Smooth muscle cell (in vitro differentiated cells): ENCODE data around the gene THSD7B. TPM values are rescaled to one million over a fixed set of nuclear protein-coding genes. Genes with fewer than 3 reads are reported as not detected.

Experiments used
- DNase-seq: peaks from one replicate; lab custom pipeline; 2025; ENCODE audit not compliant: unreplicated experiment; lab: John Stamatoyannopoulos, UW
- H2AFZ ChIP-seq: fragments of 200-600 bp; sonication (generic); 2 replicates; pipeline ENCODE4 v1.6.0; 2016; ENCODE audit warnings: antibody characterized with exemption, low read depth, mild to moderate bottlenecking
- H3F3A ChIP-seq: fragments of 200-600 bp; sonication (generic); 2 replicates; pipeline ENCODE4 v1.6.0; 2017; ENCODE audit warnings: antibody characterized with exemption, low read depth
- H3K27ac ChIP-seq: fragments of 200-600 bp; sonication (generic); 2 replicates; pipeline ENCODE4 v1.5.1; 2016; ENCODE audit warnings: low read depth, mild to moderate bottlenecking
- H3K27me3 ChIP-seq: fragments of 200-600 bp; sonication (generic); 2 replicates; pipeline ENCODE4 v1.6.1; 2016; ENCODE audit warnings: low read depth, mild to moderate bottlenecking
- H3K36me3 ChIP-seq: fragments of 200-600 bp; sonication (generic); 2 replicates; pipeline ENCODE4 v1.5.1; 2016; ENCODE audit warnings: low read depth
- H3K4me1 ChIP-seq: fragments of 200-600 bp; sonication (generic); 2 replicates; pipeline ENCODE4 v1.5.1; 2016; ENCODE audit warnings: low read depth
- H3K4me2 ChIP-seq: fragments of 200-600 bp; sonication (generic); 2 replicates; pipeline ENCODE4 v1.6.0; 2016; ENCODE audit warnings: mild to moderate bottlenecking
- H3K4me3 ChIP-seq: fragments of 200-600 bp; sonication (generic); 2 replicates; pipeline ENCODE4 v1.5.1; 2016; ENCODE audit warnings: mild to moderate bottlenecking
- H3K79me2 ChIP-seq: fragments of 200-600 bp; sonication (generic); 2 replicates; pipeline ENCODE4 v1.6.0; 2016; ENCODE audit warnings: low read depth, mild to moderate bottlenecking
- H3K9ac ChIP-seq: fragments of 200-600 bp; sonication (generic); 2 replicates; pipeline ENCODE4 v1.6.0; 2016; ENCODE audit warnings: low read depth
- H3K9me3 ChIP-seq: fragments of 200-600 bp; sonication (generic); replicated peaks from 2 replicates; pipeline ENCODE4 v1.5.1; 2016; ENCODE audit warnings: low read depth
- H4K20me1 ChIP-seq: fragments of 200-600 bp; sonication (generic); 2 replicates; pipeline ENCODE4 v1.6.0; 2016; ENCODE audit warnings: low read depth
- CTCF ChIP-seq: fragments of 200-600 bp; sonication (generic); IDR thresholded peaks from 2 replicates; pipeline ENCODE4 v1.5.1; 2017; ENCODE audit warnings: borderline replicate concordance, mild to moderate bottlenecking, antibody characterized with exemption; ENCODE audit not compliant: insufficient read depth, poor library complexity, severe bottlenecking
- WGBS: methylation state at CpG from one replicate; pipeline ENCODE4 v1.1.7; 2016; ENCODE audit warnings: low lambda C conversion rate; 5-methylcytosine and 5-hydroxymethylcytosine counted together
- polyA plus RNA-seq: library from polyadenylated mRNA; unstranded; fragments of >200 nt; fragmentation: Nextera tagmentation; extraction: Ambion mirVana; gene quantifications from 2 replicates; pipeline ENCODE4 v1.2.1, GENCODE V29; 2016
- total RNA-seq: library from RNA; depleted of rRNA; stranded (reverse); fragments of >200 nt; gene quantifications from 2 replicates; pipeline ENCODE4 v1.2.3, GENCODE V29; 2014

Gene THSD7B
- total and polyA plus RNA-seq, 2 experiments from 2014 or later = not detected

GRCh38 chr2:136863874-136864273 is 98.5 kb downstream of the THSD7B start:
- DNase-seq = no peak
- Histone ChIP-seq H3K9me3 (no peaks in the 10 kb centered on the region), H2AFZ (no peak overlapping the region), H3K27me3 (no peaks in the 10 kb centered on the region), H3K4me3 (no peak overlapping the region), H4K20me1 (no peaks in the 10 kb centered on the region), H3K9ac (no peak overlapping the region), H3K27ac (no peak overlapping the region), H3K4me1 (no peaks in the 10 kb centered on the region), H3F3A (no peaks in the 10 kb centered on the region), H3K79me2 (no peaks in the 10 kb centered on the region), H3K36me3 (no peaks in the 10 kb centered on the region), H3K4me2 (no peak overlapping the region)
- TF ChIP-seq CTCF = no peak
- WGBS = 26% methylated on average over 4 of the region's 4 CpGs

- Histone ChIP-seq H3K27me3 (no peaks in the 10 kb centered on the region), H4K20me1 (no peaks in the 10 kb centered on the region), H3K79me2 (no peaks in the 10 kb centered on the region), H3K27ac (no peak overlapping the region), H3F3A (no peaks in the 10 kb centered on the region), H3K9me3 (no peaks in the 10 kb centered on the region), H3K36me3 (no peaks in the 10 kb centered on the region), H3K9ac (no peak overlapping the region), H3K4me3 (no peak overlapping the region), H3K4me2 (no peak overlapping the region), H3K4me1 (no peaks in the 10 kb centered on the region), H2AFZ (no peak overlapping the region)
- TF ChIP-seq CTCF = no peak
- whole genome bisulfite sequencing = 94% methylated on average over 1 of the region's 1 CpG
- DNase-seq = no peak
Measured at GRCh38 chr2:136871424-136871823, 106.1 kb downstream of the THSD7B start.

- no peaks in the 10 kb centered on the region for H3K79me2 ChIP-seq
- no peaks in the 10 kb centered on the region for H3K27me3 ChIP-seq
- no peak overlapping the region for H3K4me2 ChIP-seq
- H3K9me3 ChIP-seq = no peaks in the 10 kb centered on the region
- H3F3A ChIP-seq = no peaks in the 10 kb centered on the region
- H3K27ac ChIP-seq = no peak overlapping the region
- no peaks in the 10 kb centered on the region for H4K20me1 ChIP-seq
- H3K4me3 ChIP-seq = no peak overlapping the region
- DNase-seq = no peak
- H3K9ac ChIP-seq = no peak overlapping the region
- no peaks in the 10 kb centered on the region for H3K36me3 ChIP-seq
- peak; percentile 52 for TF ChIP-seq CTCF
- no peak overlapping the region for H2AFZ ChIP-seq
- H3K4me1 ChIP-seq = no peaks in the 10 kb centered on the region
- WGBS = 49% methylated on average over 6 of the region's 6 CpGs
Measured at GRCh38 chr2:136874258-136874657, 108.9 kb downstream of the THSD7B start.

- Histone ChIP-seq H4K20me1 (no peaks in the 10 kb centered on the region), H3K4me3 (no peak overlapping the region)
Measured at GRCh38 chr2:136891100-136891499, 125.8 kb downstream of the THSD7B start.

More at GRCh38 chr2:136891100-136891499, 125.8 kb downstream of the THSD7B start:
- DNase-seq = no peak
- no peaks in the 10 kb centered on the region for H3K27me3 ChIP-seq
- H3K4me2 ChIP-seq = no peak overlapping the region
- no peaks in the 10 kb centered on the region for H3K79me2 ChIP-seq
- TF ChIP-seq CTCF = no peak
- H3K9me3 ChIP-seq = no peaks in the 10 kb centered on the region
- no peaks in the 10 kb centered on the region for H3K4me1 ChIP-seq
- H3K27ac ChIP-seq = no peak overlapping the region
- 75% methylated on average over 1 of the region's 1 CpG for WGBS
- H3K9ac ChIP-seq = no peak overlapping the region
- H3K36me3 ChIP-seq = no peaks in the 10 kb centered on the region
- no peaks in the 10 kb centered on the region for H3F3A ChIP-seq
- H2AFZ ChIP-seq = no peak overlapping the region
